GM21360 (cell line): ENCODE measurements around the gene ANKRD30BL.
"Not testable (repeated sequence)": the region's sequence is repeated elsewhere in the genome, so short reads cannot be mapped to it uniquely, and the experiment has no call there.

Experiments
- ATAC-seq: cut with Tn5 transposase; IDR thresholded peaks from one replicate; pipeline ENCODE4 v1.9.1; 2021; ENCODE audit warnings: mild to moderate bottlenecking, moderate library complexity; ENCODE audit not compliant: unreplicated experiment

The ANKRD30BL gene

DNA sequence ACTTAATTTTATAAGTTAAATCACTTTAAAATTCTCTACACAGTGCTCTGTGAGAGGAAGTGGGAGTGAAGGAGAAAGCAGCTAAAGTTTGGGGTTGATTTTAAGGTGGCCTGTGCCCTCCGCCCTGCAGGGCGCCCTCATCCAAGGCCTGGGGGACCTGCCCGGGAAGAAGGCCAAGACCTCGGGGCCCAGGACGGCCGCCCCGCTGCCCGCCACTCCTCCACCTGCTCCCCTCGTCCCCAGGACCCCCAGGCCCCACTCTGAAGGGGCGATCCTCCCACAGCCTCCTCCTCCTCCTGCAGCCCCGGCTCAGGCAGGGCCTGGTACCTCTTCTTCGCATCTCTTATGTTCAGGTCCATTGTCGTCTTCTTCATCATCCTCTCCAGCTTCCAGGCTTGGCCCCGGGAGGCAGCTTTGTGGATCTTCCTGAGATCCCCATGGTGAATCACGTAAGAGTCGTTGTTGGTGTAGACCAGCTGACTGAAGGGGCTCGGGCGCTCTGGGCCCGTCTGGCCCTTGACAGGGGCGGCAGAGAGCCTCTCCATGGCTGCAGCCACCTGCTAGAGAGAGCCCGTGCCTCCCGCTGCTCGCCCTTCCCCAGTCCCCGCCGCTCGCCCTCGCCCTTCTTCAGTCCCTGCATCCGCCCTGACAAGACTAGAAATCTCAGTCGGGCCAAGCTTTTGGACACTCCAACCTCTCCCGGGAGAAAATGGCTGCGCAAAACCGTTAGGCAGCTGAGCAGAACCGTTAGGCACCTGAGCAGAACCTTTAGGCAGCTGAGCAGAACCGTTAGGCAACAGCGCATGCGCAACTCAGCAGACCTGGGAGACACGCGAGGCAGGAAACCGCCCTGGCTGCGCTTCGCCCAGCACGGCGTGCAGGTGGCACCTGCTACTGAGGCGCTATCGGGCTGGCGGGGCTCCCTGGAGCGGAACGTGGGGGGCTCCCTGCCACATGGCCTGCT, at the start of gene ANKRD30BL:
TSS of gene ANKRD30BL (minus strand) at position 792 of the 964 bp plus-strand sequence. CDS start at position 545, 247 bp downstream.
- not testable (repeated sequence) for ATAC-seq

DNA sequence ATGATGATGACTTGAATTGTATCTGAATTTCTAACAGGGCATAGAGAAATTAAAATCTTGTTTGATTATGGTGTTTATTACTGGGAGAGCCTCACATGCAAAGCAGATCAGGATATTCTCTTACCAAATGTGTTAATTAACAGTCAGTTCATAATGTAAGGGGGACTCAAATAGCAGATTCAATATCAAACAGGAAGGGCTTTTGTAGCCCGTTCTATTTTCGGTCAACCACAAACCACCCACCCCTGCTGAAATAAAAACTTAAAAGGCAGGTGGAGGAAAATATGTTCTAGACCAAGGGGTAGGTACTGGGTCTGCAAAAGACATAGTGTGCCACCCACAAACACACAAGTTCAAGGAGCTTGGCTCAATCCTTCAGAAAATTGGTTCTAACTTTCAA, 41.1 kb upstream of the ANKRD30BL start:
- ATAC-seq: not testable (repeated sequence)

DNA sequence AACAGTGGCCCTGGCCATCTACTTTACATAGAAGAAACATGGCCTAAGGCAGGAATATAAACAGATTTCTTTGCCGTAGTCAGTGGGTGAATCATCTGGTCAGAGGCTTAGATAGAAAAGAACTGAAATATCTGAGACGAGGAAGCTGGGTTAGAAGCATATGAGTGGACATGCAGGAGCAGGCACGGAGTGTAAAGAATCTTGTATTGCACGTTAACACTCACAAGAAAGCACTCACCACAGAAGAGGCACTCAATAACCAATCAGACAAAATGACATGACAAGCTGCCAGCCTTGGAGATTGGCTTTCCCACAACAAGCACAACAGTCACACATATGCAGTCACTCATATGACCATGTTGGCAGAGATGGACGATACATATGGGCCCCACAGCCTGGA, 31.1 kb upstream of the ANKRD30BL start:
- ATAC-seq: not testable (repeated sequence)

DNA sequence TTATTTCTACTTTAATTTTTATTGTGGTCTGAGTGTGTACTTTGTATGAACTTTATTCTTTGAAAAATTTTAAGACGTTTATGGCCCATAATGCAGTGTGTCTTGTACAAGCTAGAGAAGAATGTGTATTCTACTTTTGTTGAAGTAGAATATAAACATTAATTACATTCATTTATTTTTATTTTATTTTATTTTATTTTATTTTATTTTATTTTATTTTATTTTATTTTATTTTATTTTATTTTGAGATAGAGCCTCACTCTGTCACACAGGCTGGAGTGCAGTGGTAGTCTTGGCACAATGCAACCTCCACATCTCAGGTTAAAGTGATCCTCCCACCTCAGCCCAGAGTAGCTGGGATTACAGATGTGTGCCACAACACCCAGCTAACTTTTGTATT, 5.3 kb upstream of the ANKRD30BL start:
- not testable (repeated sequence) for ATAC-seq

GRCh38 chr2:132162125-132162660, 441 bp upstream of the ANKRD30BL start:
- not testable (repeated sequence) for ATAC-seq

- ATAC-seq: not testable (repeated sequence)
These were observed 15.0 kb downstream of the ANKRD30BL start for GRCh38 chr2:132146774-132147173.
